PFSK-1 (cell line): ENCODE measurements around the gene PGP.

Experiments used
- POLR2AphosphoS5 ChIP-seq: IDR thresholded peaks from 2 replicates; pipeline ENCODE4 v1.6.1; 2012; ENCODE audit warnings: low read depth, mild to moderate bottlenecking, control low read depth, low read length, moderate library complexity
- REST ChIP-seq, 2 experiments: IDR thresholded peaks; 2 replicates each; pipeline versions ENCODE4 v1.6.1 to v1.8.0; 2011 to 2012; ENCODE audit warnings: low read depth in 2 of 2, low read length in 2 of 2, control low read depth in 1 of 2, inconsistent platforms in 1 of 2, mild to moderate bottlenecking in 1 of 2, moderate library complexity in 1 of 2; ENCODE audit not compliant: insufficient read depth in 1 of 2

GRCh38 chr16:2165861-2166260 is 48.8 kb downstream of the PGP start:
- TF ChIP-seq REST (IDR thresholded peaks at IDR 0.05; ENCODE audit: insufficient read depth in 1 of 2, low read depth in 2 of 2, low read length in 2 of 2) = no peak
- no peak for TF ChIP-seq POLR2AphosphoS5
